GM12873 (cell line): Measurements from ENCODE around the gene UBE2QL1.

Source experiments
- CTCF ChIP-seq: IDR thresholded peaks from 2 replicates; pipeline ENCODE4 v1.5.1; 2012; ENCODE audit warnings: low read depth, mild to moderate bottlenecking, moderate library complexity, low read length, control low read depth; ENCODE audit not compliant: insufficient read depth; ENCODE audit errors: missing control alignments

UBE2QL1 gene

GRCh38 chr5:6418679-6419276 is 29.9 kb upstream of the UBE2QL1 start:
- TF ChIP-seq CTCF = no peak

- no peak for TF ChIP-seq CTCF
Observed at GRCh38 chr5:6419340-6419852, 29.3 kb upstream of the UBE2QL1 start.

- no peak for TF ChIP-seq CTCF
Observed at GRCh38 chr5:6423327-6424109, 25.1 kb upstream of the UBE2QL1 start.

GRCh38 chr5:6424110-6424659 is 24.5 kb upstream of the UBE2QL1 start:
- no peak for TF ChIP-seq CTCF

- no peak for TF ChIP-seq CTCF
Observed at GRCh38 chr5:6424700-6425099, 24.0 kb upstream of the UBE2QL1 start.

GRCh38 chr5:6427694-6428093 is 21.0 kb upstream of the UBE2QL1 start:
- no peak for TF ChIP-seq CTCF

- TF ChIP-seq CTCF = no peak
Observed at GRCh38 chr5:6430418-6431028, 18.1 kb upstream of the UBE2QL1 start.
